ENCODE measurements around the gene SASH1.

The SASH1 gene

GRCh38 chr6:148479497-148479896, 136.9 kb downstream of the SASH1 start:
- no peaks in the 10 kb centered on the region for H3K9me3 ChIP-seq (ENCODE audit: control insufficient read depth, insufficient read depth, low read depth, low read length)
- no peaks in the 10 kb centered on the region for H3K4me1 ChIP-seq (ENCODE audit: control insufficient read depth, insufficient read depth, low read length)
- no peak overlapping the region for H3K4me3 ChIP-seq (ENCODE audit: low read depth, low read length)
- TF ChIP-seq ZNF639 (tag by site-specific recombination; IDR thresholded peaks at IDR 0.05): no peak
- TF ChIP-seq KLF10 (tag by site-specific recombination; IDR thresholded peaks at IDR 0.05): no peak
- no peak for TF ChIP-seq ZNF174 (tag by site-specific recombination; IDR thresholded peaks at IDR 0.05)
- no peak for TF ChIP-seq ZXDB (tag by site-specific recombination; IDR thresholded peaks at IDR 0.05)
- no peak for TF ChIP-seq ZSCAN30 (tag by site-specific recombination; IDR thresholded peaks at IDR 0.05)
- no peak for TF ChIP-seq TRIM28 (IDR thresholded peaks at IDR 0.05; ENCODE audit: borderline replicate concordance, low read length)
- TF ChIP-seq ZNF791 (tag by site-specific recombination; IDR thresholded peaks at IDR 0.05): no peak
- H3K36me3 ChIP-seq (ENCODE audit: control insufficient read depth in 2 of 2, insufficient read depth in 1 of 2, low read length in 2 of 2): peaks cover 12 to 18% of the 10 kb centered on the region in 2 experiments; a peak in 2 of 3 replicates
- ChIA-PET POLR2A (interaction anchor here (0.6 kb wide), 1 partner anchor 80 kb away, joined by 3 read pairs; no protein-coding TSS in a partner anchor), CTCF (interaction anchor here (0.8 to 3.8 kb wide), 2 partner anchors 16 to 302 kb away, joined by 3 to 16 read pairs; no protein-coding TSS in a partner anchor)
- no peak overlapping the region for H3K27ac ChIP-seq (ENCODE audit: extremely low read depth, low read depth, low read length)

- H3K9me3 ChIP-seq (ENCODE audit: control insufficient read depth, insufficient read depth, low read depth, low read length): no peaks in the 10 kb centered on the region
- H3K4me3 ChIP-seq (ENCODE audit: low read depth, low read length): no peak overlapping the region
- H3K27ac ChIP-seq (ENCODE audit: extremely low read depth, low read depth, low read length): no peak overlapping the region
- peaks cover 0 to 19% of the 10 kb centered on the region in 2 experiments; a peak in 2 of 3 replicates for H3K36me3 ChIP-seq (ENCODE audit: control insufficient read depth in 2 of 2, insufficient read depth in 1 of 2, low read length in 2 of 2)
- ChIA-PET POLR2A (no interaction called here), CTCF (no interaction called here)
- TF ChIP-seq ZNF596 (tag by site-specific recombination; IDR thresholded peaks at IDR 0.05) (no peak), ZFP37 (tag by site-specific recombination; IDR thresholded peaks at IDR 0.05) (no peak), ZSCAN16 (tag by site-specific recombination; IDR thresholded peaks at IDR 0.05) (no peak), TSHZ1 (tag by site-specific recombination; IDR thresholded peaks at IDR 0.05; ENCODE audit: borderline replicate concordance) (no peak), SP2 (tag by site-specific recombination; IDR thresholded peaks at IDR 0.05) (no peak), BCL6B (tag by site-specific recombination; IDR thresholded peaks at IDR 0.05) (no peak), ZNF639 (tag by site-specific recombination; IDR thresholded peaks at IDR 0.05) (no peak), ZNF37A (tag by site-specific recombination; IDR thresholded peaks at IDR 0.05) (no peak), EGR2 (tag by site-specific recombination; IDR thresholded peaks at IDR 0.05; ENCODE audit: low read depth) (no peak), TCF7L2 (IDR thresholded peaks at IDR 0.05; ENCODE audit: borderline replicate concordance, low read depth, low read length) (no peak), ZNF776 (tag by site-specific recombination; IDR thresholded peaks at IDR 0.05; ENCODE audit: borderline replicate concordance) (no peak), ZNF133 (tag by site-specific recombination; IDR thresholded peaks at IDR 0.05) (no peak), ZNF169 (tag by site-specific recombination; IDR thresholded peaks at IDR 0.05) (no peak), ZNF701 (tag by site-specific recombination; IDR thresholded peaks at IDR 0.05) (no peak), SCRT2 (tag by site-specific recombination; IDR thresholded peaks at IDR 0.05) (no peak), ZNF664 (tag by site-specific recombination; IDR thresholded peaks at IDR 0.05) (no peak), ZNF621 (tag by site-specific recombination; IDR thresholded peaks at IDR 0.05) (no peak), ZNF449 (tag by site-specific recombination; IDR thresholded peaks at IDR 0.05) (no peak), BCL11A (tag by site-specific recombination; IDR thresholded peaks at IDR 0.05; ENCODE audit: low read depth) (no peak), ZNF654 (tag by site-specific recombination; IDR thresholded peaks at IDR 0.05; ENCODE audit: low read depth) (no peak)
- H3K4me1 ChIP-seq (ENCODE audit: control insufficient read depth, insufficient read depth, low read length): no peaks in the 10 kb centered on the region
Observed at GRCh38 chr6:148487461-148487860, 144.8 kb downstream of the SASH1 start.

Measured in HEK293 (cell line).